Dedifferentiated amniotic fluid mesenchymal stem cell (primary cell): ENCODE data around the gene FAT4.

Experiments used
- DNase-seq: peaks from one replicate; pipeline ENCODE4 v3.0.0-alpha.2; 2016; ENCODE audit errors: extremely low spot score

The FAT4 gene, protein sequence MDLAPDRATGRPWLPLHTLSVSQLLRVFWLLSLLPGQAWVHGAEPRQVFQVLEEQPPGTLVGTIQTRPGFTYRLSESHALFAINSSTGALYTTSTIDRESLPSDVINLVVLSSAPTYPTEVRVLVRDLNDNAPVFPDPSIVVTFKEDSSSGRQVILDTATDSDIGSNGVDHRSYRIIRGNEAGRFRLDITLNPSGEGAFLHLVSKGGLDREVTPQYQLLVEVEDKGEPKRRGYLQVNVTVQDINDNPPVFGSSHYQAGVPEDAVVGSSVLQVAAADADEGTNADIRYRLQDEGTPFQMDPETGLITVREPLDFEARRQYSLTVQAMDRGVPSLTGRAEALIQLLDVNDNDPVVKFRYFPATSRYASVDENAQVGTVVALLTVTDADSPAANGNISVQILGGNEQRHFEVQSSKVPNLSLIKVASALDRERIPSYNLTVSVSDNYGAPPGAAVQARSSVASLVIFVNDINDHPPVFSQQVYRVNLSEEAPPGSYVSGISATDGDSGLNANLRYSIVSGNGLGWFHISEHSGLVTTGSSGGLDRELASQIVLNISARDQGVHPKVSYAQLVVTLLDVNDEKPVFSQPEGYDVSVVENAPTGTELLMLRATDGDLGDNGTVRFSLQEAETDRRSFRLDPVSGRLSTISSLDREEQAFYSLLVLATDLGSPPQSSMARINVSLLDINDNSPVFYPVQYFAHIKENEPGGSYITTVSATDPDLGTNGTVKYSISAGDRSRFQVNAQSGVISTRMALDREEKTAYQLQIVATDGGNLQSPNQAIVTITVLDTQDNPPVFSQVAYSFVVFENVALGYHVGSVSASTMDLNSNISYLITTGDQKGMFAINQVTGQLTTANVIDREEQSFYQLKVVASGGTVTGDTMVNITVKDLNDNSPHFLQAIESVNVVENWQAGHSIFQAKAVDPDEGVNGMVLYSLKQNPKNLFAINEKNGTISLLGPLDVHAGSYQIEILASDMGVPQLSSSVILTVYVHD (N-terminal part only)

DNA sequence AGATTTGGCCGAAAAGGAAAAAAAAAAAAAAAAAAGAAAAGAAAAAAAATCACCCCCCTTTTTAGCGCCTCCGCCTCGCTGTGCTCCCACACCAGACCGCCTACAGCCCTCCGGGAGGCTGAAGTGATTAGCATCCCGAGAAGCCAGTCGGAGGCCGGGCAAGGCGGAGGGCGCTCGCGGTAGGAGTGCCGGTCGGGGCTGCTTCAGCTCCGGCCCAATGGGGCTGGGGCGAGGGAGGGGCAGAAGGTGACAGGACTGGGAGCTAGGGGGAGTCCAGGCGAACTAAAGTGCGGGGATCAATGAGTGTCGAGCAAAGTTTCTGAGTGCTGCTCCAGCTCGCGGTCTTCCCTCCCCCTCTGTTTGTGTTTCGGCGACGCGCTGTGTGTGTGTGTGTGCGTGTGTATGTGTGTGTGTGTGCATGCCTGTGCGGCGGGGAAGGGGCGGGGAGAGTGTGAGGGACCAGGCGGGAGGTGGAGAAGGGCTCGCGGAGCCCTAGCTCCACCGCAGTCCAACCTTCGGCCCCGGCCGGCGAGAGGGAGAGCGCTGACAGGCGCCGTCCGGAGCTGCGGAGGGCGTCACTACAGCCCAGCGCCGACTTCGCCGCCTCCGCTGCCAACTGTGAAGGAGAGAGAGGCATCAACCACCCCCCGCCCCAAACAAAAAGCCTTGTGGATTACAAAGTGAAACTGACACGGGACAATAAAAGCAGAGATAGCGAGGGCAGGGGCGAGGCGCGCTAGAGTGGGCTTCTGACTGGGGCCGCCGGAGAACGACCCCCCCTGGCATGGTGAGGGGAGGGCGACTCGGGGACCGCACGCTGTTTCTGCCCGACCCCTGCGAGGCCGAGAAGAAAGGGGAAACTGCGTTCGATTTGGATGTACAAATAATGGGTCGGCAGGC lies at the start of gene FAT4:
FAT4 (plus strand) TSS at position 280 of the 900 bp plus-strand sequence. CDS start 1,457 bp downstream, outside the sequence.
- peak; percentile 98 for DNase-seq

DNA sequence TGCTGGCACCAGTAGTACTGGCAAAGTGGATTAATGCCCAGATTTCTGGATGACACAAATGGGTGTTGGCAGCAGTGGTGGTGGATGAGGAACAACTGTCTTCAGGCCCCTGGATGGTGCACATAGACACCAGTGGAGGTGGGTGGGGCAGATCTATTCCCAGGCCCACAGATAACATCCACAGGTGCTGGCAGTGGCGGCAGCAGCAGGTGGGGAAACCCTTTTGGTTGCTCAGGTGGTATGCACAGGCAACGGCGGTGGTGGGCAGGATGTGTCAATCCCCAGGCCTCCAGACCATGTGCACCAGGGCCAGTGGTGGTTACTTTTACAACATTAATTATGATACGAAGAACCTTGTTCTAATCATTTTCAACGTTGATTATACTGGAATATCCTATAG lies 48.9 kb upstream of the FAT4 start:
- no peak for DNase-seq

DNA sequence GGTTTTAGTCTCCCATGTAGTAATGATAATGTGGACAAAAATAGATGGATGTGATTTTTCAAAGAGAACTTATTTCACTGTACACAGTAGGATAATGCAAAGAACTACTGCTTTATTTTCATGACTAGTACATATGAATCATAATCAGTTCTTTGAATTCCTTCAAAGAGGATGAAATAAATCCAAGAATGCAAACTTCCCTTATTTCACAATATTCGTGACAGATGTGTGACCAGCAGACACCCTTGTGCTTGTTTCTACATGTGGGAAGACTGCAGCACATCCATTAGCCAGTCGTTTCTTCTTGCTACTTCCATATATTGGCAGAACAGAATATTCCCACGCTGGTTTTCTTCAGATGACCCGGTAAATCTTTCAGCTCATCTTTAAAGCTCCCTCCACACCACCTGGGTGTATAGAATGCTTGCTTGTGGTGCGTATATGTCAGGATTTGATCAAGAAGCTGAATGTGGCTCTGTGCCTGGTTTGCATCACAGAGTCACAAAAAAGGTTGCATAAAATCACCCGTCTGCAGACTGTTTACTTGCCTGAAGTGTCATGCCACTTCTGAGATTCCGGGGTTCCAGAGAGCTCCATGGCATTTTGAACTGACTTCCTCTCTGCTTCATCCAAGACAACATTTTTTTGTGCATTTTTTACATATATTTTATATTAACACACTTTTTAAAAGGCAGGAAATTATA lies 47.7 kb upstream of the FAT4 start:
- DNase-seq, result peak; percentile 81

DNA sequence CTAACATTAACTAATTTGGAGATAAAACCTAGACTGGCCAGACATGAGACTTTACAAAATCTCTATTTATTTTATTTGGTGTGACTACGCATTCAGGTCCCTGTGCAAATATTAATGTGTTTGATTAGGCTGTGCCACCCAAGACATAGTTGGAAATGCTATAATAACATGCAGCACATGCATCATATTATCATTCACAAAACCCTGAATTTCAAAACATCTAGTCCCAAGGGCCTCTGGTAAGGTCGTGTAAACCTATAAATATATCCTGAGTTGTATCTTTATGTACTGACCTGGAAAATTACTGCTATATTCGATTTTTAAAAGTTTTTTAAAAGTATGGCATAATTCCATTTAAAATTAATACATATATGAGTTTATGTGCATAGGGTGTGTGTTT lies 47.1 kb upstream of the FAT4 start:
- DNase-seq, result no peak

DNA sequence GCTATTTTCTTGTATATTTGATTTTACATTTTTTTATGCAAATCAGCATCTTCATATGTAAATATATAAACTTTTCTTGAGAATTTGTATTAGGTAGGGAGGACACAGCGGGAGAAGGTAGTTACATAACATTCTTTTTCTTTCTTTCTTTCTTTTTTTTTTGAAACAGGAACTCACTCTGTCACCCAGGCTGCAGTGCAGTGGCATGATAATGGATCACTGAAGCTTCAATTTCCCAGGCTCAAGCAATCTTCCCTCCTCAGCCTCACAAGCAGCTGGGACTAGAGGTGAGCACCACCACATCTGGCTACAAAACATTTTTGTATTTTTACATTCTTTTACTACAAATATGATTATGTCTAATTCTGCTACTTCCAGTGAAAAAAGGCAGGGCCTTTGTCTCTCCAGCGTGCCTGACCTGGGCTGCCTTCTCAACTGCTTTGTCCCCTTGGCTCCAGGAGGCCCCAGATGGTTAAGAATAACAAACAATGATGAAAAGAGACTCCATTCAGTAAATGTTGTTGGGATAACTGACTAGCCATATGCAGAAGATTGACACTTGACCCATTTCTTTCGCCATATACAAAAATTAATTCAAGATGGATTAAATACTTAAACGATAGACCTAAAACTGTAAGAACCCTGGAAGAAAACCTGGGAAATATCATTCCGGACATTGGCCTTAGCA lies 46.5 kb upstream of the FAT4 start:
- DNase-seq, result no peak

DNA sequence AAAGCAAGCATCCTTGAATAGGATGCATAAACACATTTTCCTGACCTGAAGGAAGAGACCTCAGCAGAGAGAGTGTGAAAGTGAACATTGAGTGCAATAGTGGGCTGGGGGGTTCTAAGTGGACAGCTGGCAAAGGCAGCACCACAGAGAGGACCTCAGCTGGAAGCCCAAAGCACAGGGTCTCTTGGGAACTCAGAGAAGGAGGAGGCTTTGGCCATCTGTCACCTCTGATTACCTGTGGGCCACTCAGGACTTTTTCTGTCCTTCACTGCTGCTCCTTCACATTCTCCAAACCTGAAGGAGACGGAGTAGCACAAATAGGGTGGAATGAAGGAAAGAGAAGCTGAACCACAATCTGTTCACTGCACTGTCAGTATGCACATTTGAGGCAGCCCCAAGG lies 37.9 kb upstream of the FAT4 start:
- no peak for DNase-seq

DNA sequence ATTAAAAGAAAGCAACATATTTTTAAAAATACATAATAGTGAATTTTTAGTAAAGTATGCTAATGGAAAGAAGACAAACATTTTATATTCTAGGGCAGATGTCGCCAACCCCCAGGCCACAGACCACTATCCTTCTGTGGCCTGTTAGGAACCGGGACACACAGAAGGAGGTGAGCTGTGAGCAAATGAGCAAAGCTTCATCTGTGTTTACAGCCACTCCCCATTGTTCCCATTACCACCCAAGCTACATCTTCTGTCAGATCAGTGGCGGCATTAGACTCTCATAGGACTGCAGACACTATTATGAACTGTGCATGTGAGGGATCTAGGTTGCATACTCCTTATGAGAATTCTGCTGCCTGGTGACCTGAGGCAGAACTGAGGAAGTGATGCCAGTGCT lies 37.0 kb upstream of the FAT4 start:
- DNase-seq, result no peak

DNA sequence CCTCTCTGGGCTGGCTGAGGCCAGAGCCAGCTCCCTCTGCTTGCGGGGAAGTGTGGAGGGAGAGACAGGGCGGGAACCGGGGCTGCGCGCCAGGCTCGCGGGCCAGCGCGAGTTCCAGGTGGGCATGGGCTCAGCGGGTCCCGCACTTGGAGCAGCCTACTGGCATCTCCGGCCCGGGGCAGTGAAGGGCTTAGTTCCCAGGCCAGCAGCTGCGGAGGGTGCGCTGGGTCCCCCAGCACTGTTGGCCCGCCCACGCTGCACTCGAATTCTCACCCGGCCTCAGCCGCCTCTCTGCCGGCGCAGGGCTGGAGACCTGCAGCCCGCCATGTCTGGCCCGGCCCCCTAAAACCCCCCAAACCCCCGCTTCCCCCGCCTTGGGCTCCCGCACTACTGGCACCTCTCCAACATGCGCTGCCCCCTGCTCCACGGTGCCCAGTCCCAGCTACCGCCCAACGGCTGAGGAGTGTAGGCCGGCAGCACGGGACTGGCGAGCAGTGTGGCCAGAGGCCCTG lies 33.8 kb upstream of the FAT4 start:
- DNase-seq, result no peak

DNA sequence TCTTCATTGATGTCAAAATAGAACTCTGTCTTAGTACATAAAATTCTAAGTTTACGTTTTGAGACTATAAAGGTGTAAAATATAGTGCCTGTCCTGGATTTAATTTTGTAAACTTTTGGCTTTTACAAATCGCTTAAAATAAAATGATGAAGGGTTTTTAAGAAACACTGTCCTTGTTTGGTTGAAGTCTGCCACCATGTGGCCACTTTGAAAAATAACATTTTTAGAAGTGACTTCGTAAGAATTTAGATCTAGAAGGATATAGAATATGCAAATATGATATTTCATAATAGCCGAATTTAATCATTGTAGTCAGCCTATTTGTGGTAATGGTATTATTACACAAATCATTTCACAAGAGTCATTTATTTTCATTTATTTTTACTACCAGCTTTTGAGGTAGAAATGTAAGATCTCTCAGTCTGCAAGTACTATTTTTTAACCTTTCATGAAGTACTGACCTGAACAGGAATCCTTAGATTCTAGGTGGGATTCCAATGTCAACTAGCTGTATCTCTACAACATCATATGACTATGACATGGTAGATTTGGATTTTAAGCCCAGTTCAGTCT lies 31.0 kb upstream of the FAT4 start:
- peak; percentile 52 for DNase-seq

DNA sequence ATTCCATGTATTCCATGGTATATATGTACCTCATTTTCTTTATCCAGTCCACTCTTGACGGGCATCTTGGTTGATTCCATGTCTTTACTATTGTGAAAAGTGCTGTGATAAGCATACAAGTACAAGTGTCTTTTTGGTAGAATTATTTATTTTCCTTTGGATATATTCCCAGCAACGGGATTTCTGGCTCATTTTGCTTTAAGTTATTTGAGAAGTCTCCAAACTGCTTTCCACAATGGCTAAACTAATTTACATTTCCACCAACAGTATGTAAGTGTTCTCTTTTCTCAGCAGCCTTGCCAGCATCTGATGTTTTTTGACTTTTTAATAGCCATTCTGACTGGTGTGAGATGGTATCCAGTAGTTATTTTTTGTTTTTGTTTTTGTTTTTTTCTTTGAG lies 17.6 kb upstream of the FAT4 start:
- DNase-seq, result no peak

DNA sequence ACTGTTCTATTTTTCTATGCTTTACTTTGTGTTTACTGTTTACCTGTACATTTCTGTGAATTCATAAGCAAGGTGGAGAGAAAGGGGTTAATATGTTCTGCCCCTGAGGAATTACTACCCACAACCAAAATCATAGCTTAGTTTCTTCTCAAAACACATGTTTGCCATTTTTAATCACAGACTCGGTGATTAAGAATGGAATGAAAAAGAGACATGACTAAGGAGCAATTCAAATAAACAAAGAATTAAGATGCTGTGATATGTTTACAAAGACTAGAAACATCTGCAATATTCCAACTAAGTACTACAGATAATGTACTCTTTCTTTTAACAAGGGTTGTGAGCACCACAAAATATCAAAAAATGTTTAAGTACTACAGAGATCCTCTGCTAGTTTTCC lies 11.7 kb upstream of the FAT4 start:
- no peak for DNase-seq

DNA sequence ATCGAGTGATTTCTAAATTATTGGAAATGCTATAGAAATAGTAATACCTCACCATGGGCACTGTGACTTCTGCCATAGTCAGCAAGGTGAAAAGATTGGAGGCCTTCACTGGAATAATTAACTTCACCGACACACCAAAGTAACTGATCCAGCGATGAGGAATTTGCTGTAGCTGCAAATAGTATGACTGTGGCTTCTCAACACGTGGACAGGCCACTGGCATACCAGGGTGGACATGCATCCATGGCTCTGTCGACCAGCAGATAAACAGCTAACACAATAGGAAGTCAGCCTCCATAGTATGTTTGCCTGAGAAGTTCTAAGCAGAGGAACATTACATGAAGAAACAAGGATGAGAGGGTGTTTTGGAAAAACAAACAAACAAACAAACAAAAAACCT lies 10.9 kb upstream of the FAT4 start:
- no peak for DNase-seq

DNA sequence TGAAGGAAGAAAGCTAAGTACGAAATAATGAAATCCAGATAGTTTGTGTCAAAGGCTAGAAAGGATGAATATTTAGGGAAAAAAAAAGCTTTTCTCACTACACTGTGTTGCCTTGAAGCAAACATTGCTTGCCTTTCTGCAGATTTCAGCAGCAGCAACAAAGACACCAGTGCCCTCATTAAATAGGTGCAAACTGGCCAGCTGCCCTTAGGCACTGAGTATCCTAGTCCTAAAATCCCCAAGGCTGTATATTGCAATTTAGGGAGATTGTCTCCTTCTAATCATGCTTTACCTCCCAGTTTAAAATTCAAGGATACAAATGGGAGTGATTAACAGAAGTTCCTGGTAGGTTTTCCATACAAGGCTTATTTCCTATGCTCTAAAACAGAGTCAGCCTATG lies 8.6 kb upstream of the FAT4 start:
- no peak for DNase-seq

DNA sequence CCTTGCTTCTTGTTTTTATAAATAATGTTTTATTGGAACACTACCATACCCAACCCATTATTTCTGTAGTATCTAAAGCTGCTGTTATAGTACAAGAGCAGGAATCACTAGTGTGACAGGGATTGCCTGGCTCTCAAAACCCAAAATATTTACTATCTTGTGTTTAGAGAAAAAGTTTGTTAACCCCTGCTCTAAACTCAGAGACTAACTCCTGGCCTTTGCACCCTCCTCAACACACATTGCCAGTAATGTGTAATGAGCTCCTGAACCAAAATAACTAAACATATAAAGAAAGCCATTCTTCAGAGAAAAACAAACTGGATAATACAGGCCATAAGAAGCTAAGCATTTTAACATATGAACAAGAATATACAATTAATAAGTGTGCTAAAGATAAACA lies 8.2 kb upstream of the FAT4 start:
- no peak for DNase-seq

DNA sequence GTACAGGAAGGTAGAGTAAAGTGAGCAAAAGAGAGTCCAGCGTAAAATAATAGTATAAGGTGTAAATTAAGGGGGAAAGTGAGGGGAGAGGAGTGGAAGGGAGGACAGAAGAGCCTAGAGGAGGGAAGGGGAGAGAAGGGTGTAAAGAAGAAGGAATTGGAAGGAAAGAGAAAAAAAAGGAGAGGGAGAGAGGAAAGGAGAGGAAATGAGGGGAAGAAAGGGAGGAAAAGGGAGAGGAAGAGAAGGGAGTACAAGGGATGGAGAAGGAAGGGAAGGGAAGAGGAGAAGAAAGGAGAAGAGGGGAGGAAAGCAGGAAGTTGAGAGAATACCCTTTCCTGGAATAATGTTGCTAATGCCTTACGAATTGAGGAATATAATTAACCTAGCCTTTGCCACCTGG lies 3.3 kb upstream of the FAT4 start:
- DNase-seq, result no peak

DNA sequence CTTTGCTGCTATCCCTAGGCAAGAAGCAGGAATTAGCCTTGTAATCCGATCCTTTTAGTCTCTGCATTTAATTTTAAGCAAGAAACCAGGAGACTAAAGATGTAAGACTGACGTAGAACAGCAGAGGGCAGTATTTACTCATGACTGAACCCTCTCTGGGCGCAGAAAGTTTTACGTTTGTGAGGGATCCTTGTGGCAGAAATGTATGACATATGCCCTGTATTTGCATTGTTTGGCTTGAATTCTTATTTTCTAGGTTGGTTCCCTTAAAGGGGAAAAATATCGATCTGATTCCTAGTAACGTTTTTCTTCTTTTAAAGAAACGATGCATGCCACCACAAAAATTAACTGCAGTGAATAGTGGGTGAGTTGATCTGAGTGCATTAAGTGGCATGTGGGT lies 1.3 kb upstream of the FAT4 start:
- DNase-seq, result peak; percentile 97

DNA sequence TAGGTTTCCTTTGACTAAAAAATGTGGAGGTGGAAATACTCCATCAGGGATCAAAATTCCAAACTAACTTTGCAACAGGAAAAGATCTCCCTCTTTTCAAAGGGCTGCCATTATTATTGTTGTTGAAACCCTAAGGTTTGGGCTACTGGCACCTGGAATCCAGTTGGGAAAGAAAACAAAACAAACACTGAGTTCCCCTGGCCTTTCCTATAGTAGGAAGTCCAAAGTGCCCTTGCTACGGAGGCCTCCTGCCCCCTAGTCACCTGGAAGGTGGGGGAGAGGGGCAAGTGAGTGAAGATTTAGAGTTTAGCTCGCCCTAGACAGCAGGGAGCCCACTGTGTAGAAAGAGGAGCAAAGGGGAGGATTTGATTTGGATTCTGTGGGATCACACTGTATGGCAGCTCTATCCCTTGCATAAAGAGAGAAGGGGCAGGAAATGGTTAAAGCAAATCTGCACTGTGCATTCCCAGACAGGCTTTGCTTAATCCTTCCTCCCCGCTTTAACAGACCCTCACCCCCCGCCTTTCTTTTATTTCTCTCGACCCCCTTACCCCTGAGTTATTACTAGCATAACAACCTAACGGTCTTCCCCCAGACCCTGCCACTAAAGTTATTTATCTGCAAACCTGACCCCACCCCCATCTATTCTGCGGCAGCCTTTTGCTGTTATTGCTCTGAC lies 627 bp upstream of the FAT4 start:
- no peak for DNase-seq

DNA sequence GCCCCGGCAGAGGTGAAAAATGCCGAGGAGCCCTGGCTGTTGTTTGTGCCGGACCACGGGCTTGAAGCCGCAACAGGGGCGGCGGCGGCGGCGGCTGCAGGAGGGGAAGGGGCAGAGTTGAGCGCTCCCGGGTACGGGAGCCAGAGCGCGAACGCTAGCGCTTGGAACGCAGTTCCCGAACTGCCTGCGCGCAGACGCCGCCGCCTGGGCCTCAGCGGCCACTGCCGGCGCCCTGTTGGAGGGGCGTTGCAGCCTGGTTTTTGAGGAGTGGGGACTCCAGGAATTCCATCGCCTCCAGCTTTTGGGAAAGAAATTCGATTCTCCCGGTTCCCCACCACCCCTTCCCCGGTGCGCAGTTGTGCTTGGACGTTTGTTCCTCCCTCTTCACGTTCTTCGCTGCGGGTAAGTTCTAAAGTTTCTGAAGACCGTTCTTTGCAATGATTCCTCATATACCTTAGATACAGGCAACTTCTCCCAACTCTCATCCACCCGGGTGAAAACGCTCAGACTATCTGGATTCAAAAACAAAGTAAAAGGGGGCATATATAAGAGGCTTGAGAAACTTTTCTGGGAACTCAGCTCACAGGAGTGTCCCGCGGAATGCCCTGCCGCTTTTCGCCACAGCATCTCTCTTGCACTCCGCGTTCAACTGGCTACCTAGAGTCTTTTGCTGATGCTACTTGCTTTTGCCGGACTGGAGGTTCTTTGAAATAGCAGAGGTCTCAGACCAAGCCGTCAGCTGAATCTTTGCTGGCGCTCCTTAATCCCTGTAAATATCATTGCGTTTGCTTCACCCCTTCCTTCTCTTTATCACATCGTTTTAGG lies 1.0 kb downstream of the FAT4 start:
- peak; percentile 36 for DNase-seq
